GM10266 (cell line): Measurements from ENCODE around the gene CTRL.

Experiments used
- DNase-seq: peaks from one replicate; pipeline ENCODE4 v3.0.0; 2012; ENCODE audit errors: extremely low spot score
- TF ChIP-seq, protein P1 (sequence below): IDR thresholded peaks from 2 replicates; pipeline ENCODE4 v1.5.1; 2012; ENCODE audit warnings: mild to moderate bottlenecking, low read depth; ENCODE audit not compliant: control insufficient read depth, insufficient read depth; ENCODE audit errors: missing control alignments

CTRL gene

GRCh38 chr16:67884684-67885083 lies 47.0 kb downstream of the CTRL start, which contains the start of gene NRN1L:
NRN1L (plus strand) TSS chr16:67884885; CDS start chr16:67884904, 19 bp downstream.
- TF ChIP-seq, protein P1, sequence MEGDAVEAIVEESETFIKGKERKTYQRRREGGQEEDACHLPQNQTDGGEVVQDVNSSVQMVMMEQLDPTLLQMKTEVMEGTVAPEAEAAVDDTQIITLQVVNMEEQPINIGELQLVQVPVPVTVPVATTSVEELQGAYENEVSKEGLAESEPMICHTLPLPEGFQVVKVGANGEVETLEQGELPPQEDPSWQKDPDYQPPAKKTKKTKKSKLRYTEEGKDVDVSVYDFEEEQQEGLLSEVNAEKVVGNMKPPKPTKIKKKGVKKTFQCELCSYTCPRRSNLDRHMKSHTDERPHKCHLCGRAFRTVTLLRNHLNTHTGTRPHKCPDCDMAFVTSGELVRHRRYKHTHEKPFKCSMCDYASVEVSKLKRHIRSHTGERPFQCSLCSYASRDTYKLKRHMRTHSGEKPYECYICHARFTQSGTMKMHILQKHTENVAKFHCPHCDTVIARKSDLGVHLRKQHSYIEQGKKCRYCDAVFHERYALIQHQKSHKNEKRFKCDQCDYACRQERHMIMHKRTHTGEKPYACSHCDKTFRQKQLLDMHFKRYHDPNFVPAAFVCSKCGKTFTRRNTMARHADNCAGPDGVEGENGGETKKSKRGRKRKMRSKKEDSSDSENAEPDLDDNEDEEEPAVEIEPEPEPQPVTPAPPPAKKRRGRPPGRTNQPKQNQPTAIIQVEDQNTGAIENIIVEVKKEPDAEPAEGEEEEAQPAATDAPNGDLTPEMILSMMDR = no peak
- no peak for DNase-seq

DNA sequence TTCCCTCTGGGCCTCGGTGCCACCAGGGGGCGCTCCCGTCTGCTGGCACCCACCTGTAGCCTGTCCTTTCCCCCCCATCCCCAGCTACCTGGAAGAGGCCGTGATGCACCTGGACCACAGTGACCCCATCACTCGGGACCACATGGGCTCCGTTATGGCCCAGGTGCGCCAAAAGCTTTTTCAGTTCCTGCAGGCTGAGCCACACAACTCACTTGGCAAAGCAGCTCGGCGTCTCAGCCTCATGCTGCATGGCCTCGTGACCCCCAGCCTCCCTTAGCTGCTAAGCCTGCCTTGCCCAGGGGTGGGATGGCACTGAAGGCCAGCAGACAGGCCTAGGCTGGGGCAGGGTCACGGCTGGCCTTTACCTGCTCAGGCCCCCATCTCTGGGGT lies 47.8 kb downstream of the CTRL start:
- DNase-seq = peak; percentile 92
- TF ChIP-seq, protein P1 = peak; percentile 86

- DNase-seq = no peak
- TF ChIP-seq, protein P1 = no peak
Measured at GRCh38 chr16:67883146-67883871, 48.4 kb downstream of the CTRL start.

- TF ChIP-seq, protein P1 = no peak
- DNase-seq = no peak
Measured at GRCh38 chr16:67882374-67883145, 49.1 kb downstream of the CTRL start.

- TF ChIP-seq, protein P1 = no peak
- DNase-seq = no peak
Measured at GRCh38 chr16:67881621-67882161, 50.0 kb downstream of the CTRL start.

GRCh38 chr16:67880584-67880983 lies 51.1 kb downstream of the CTRL start:
- TF ChIP-seq, protein P1 = no peak
- DNase-seq = no peak

GRCh38 chr16:67879936-67880335 lies 51.7 kb downstream of the CTRL start:
- TF ChIP-seq, protein P1 = no peak
- no peak for DNase-seq
